RCC 7860 (cell line): ENCODE measurements around the gene CUL5.
"Not testable (repeated sequence)": the region's sequence is repeated elsewhere in the genome, so short reads cannot be mapped to it uniquely, and the experiment has no call there.

Source experiments
- DNase-seq: peaks from one replicate; pipeline ENCODE4 v3.0.0-alpha.2; 2015; ENCODE audit warnings: low spot score
- FAIRE-seq: peaks from 2 replicates; lab custom pipeline; 2012; peaks lifted over from hg19 to GRCh38; lab: Jason Lieb, UNC

Gene CUL5

GRCh38 chr11:108111126-108111525 lies 102.4 kb downstream of the CUL5 start:
- FAIRE-seq, result no peak
- no peak for DNase-seq

- FAIRE-seq, result no peak
These were observed 103.4 kb downstream of the CUL5 start for GRCh38 chr11:108112057-108112456.

GRCh38 chr11:108115500-108116140 lies 106.9 kb downstream of the CUL5 start:
- DNase-seq (peak; percentile 86), FAIRE-seq (peak; percentile 94)

More at GRCh38 chr11:108112057-108112456, 103.4 kb downstream of the CUL5 start:
- no peak for DNase-seq

- FAIRE-seq (peak; percentile 8), DNase-seq (peak; percentile 38)
These were observed 109.2 kb downstream of the CUL5 start for GRCh38 chr11:108117746-108118371.

GRCh38 chr11:108120936-108121273 lies 112.2 kb downstream of the CUL5 start:
- not testable (repeated sequence) for FAIRE-seq, DNase-seq

- peak; percentile 42 for FAIRE-seq
- DNase-seq, result peak; percentile 74
These were observed 112.8 kb downstream of the CUL5 start, which contains the start of gene ACAT1 for GRCh38 chr11:108121274-108122155. Gene ACAT1 (plus strand): TSS chr11:108121567. CDS start chr11:108121607, 40 bp downstream.

- DNase-seq (no peak), FAIRE-seq (no peak)
These were observed 113.5 kb downstream of the CUL5 start for GRCh38 chr11:108122166-108122628.

- FAIRE-seq, result no peak
- no peak for DNase-seq
These were observed 116.4 kb downstream of the CUL5 start for GRCh38 chr11:108125096-108125495.

- no peak for FAIRE-seq
- DNase-seq, result no peak
These were observed 120.1 kb downstream of the CUL5 start for GRCh38 chr11:108128772-108129171.

GRCh38 chr11:108131993-108132392 lies 123.3 kb downstream of the CUL5 start:
- FAIRE-seq (no peak), DNase-seq (no peak)

GRCh38 chr11:108132993-108133538 lies 124.4 kb downstream of the CUL5 start:
- not testable (repeated sequence) for FAIRE-seq, DNase-seq

- DNase-seq, result no peak
- FAIRE-seq, result no peak
These were observed 127.3 kb downstream of the CUL5 start for GRCh38 chr11:108135845-108136544.

GRCh38 chr11:108137212-108137611 lies 128.5 kb downstream of the CUL5 start:
- FAIRE-seq (no peak), DNase-seq (no peak)

GRCh38 chr11:108142304-108142703 lies 133.6 kb downstream of the CUL5 start:
- FAIRE-seq, result no peak
- DNase-seq, result no peak

- DNase-seq, result no peak
- no peak for FAIRE-seq
These were observed 135.9 kb downstream of the CUL5 start for GRCh38 chr11:108144615-108145014.

GRCh38 chr11:108147150-108147549 lies 138.5 kb downstream of the CUL5 start:
- FAIRE-seq, result no peak
- DNase-seq, result no peak

- no peak for FAIRE-seq
- DNase-seq, result no peak
These were observed 139.9 kb downstream of the CUL5 start for GRCh38 chr11:108148556-108148955.

GRCh38 chr11:108154591-108154990 lies 145.9 kb downstream of the CUL5 start:
- FAIRE-seq (no peak), DNase-seq (no peak)
